ENCODE measurements around the gene MPZL2. TPM values are rescaled to one million over a fixed set of nuclear protein-coding genes. Genes with fewer than 3 reads are reported as not detected.

Gene MPZL2
- total and polyA plus RNA-seq, 2 experiments from 2014 or later = 2.6 to 4.2 TPM

- TF ChIP-seq, protein P1, sequence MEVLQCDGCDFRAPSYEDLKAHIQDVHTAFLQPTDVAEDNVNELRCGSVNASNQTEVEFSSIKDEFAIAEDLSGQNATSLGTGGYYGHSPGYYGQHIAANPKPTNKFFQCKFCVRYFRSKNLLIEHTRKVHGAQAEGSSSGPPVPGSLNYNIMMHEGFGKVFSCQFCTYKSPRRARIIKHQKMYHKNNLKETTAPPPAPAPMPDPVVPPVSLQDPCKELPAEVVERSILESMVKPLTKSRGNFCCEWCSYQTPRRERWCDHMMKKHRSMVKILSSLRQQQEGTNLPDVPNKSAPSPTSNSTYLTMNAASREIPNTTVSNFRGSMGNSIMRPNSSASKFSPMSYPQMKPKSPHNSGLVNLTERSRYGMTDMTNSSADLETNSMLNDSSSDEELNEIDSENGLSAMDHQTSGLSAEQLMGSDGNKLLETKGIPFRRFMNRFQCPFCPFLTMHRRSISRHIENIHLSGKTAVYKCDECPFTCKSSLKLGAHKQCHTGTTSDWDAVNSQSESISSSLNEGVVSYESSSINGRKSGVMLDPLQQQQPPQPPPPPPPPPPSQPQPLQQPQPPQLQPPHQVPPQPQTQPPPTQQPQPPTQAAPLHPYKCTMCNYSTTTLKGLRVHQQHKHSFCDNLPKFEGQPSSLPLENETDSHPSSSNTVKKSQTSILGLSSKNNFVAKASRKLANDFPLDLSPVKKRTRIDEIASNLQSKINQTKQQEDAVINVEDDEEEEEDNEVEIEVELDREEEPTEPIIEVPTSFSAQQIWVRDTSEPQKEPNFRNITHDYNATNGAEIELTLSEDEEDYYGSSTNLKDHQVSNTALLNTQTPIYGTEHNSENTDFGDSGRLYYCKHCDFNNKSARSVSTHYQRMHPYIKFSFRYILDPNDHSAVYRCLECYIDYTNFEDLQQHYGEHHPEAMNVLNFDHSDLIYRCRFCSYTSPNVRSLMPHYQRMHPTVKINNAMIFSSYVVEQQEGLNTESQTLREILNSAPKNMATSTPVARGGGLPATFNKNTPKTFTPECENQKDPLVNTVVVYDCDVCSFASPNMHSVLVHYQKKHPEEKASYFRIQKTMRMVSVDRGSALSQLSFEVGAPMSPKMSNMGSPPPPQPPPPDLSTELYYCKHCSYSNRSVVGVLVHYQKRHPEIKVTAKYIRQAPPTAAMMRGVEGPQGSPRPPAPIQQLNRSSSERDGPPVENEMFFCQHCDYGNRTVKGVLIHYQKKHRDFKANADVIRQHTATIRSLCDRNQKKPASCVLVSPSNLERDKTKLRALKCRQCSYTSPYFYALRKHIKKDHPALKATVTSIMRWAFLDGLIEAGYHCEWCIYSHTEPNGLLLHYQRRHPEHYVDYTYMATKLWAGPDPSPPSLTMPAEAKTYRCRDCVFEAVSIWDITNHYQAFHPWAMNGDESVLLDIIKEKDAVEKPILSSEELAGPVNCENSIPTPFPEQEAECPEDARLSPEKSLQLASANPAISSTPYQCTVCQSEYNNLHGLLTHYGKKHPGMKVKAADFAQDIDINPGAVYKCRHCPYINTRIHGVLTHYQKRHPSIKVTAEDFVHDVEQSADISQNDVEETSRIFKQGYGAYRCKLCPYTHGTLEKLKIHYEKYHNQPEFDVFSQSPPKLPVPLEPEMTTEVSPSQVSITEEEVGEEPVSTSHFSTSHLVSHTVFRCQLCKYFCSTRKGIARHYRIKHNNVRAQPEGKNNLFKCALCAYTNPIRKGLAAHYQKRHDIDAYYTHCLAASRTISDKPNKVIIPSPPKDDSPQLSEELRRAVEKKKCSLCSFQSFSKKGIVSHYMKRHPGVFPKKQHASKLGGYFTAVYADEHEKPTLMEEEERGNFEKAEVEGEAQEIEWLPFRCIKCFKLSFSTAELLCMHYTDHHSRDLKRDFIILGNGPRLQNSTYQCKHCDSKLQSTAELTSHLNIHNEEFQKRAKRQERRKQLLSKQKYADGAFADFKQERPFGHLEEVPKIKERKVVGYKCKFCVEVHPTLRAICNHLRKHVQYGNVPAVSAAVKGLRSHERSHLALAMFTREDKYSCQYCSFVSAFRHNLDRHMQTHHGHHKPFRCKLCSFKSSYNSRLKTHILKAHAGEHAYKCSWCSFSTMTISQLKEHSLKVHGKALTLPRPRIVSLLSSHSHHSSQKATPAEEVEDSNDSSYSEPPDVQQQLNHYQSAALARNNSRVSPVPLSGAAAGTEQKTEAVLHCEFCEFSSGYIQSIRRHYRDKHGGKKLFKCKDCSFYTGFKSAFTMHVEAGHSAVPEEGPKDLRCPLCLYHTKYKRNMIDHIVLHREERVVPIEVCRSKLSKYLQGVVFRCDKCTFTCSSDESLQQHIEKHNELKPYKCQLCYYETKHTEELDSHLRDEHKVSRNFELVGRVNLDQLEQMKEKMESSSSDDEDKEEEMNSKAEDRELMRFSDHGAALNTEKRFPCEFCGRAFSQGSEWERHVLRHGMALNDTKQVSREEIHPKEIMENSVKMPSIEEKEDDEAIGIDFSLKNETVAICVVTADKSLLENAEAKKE (CRISPR knock-in tag; IDR thresholded peaks at IDR 0.05) = no peak
- TF ChIP-seq ZNF114 (CRISPR knock-in tag; IDR thresholded peaks at IDR 0.05) = no peak
Measured at GRCh38 chr11:118282606-118283005, 18.5 kb upstream of the MPZL2 start (continued).

GRCh38 chr11:118281284-118281683 is 17.2 kb upstream of the MPZL2 start:
- ATAC-seq = no peak
- Histone ChIP-seq H3K4me2 (no peak overlapping the region), H3K36me3 (ENCODE audit: insufficient read depth) (no peaks in the 10 kb centered on the region), H3K27ac (ENCODE audit: low read depth) (no peak overlapping the region), H3K4me3 (no peak overlapping the region), H2AFZ (no peak overlapping the region), H4K20me1 (replicated peaks; ENCODE audit: insufficient read depth) (no peaks in the 10 kb centered on the region), H3K9me2 (ENCODE audit: insufficient read depth) (no peaks in the 10 kb centered on the region), H3K79me2 (replicated peaks; ENCODE audit: insufficient read depth) (no peaks in the 10 kb centered on the region), H3F3A (replicated peaks; ENCODE audit: low read depth) (no peaks in the 10 kb centered on the region), H3K27me3 (ENCODE audit: insufficient read depth) (no peaks in the 10 kb centered on the region), H3K4me1 (ENCODE audit: insufficient read depth) (no peaks in the 10 kb centered on the region)
- DNase-seq (ENCODE audit: low spot score) = no peak
- H3K4me3 Mint-ChIP-seq = no peak overlapping the region
- H3K36me3 Mint-ChIP-seq (ENCODE audit: low read depth) = no peaks in the 10 kb centered on the region
- no peaks in the 10 kb centered on the region for H3K4me1 Mint-ChIP-seq
- no peaks in the 10 kb centered on the region for H3K27me3 Mint-ChIP-seq (ENCODE audit: insufficient read depth, low read depth, poor library complexity)
- no peak overlapping the region for H3K27ac Mint-ChIP-seq
- H3K9me3 Mint-ChIP-seq = no peaks in the 10 kb centered on the region
- TF ChIP-seq NANOG (IDR thresholded peaks at IDR 0.05; ENCODE audit: borderline replicate concordance) (no peak), JUNB (IDR thresholded peaks at IDR 0.05; ENCODE audit: unreplicated experiment) (no peak), STAT1 (IDR thresholded peaks at IDR 0.05; ENCODE audit: unreplicated experiment) (no peak), POLR2AphosphoS5 (IDR thresholded peaks at IDR 0.05; ENCODE audit: low read depth) (no peak), CTCF (conservative IDR thresholded peaks at IDR 0.05; ENCODE audit: low read depth in 2 of 2) (no peak), ETS1 (IDR thresholded peaks at IDR 0.05) (no peak), REST (IDR thresholded peaks at IDR 0.05; ENCODE audit: unreplicated experiment) (no peak), ZNF114 (CRISPR knock-in tag; IDR thresholded peaks at IDR 0.05) (no peak), ZNF331 (CRISPR knock-in tag; IDR thresholded peaks at IDR 0.05; ENCODE audit: low read depth) (no peak), CREB1 (CRISPR knock-in tag; IDR thresholded peaks at IDR 0.05; ENCODE audit: low read depth) (no peak)
